Epithelial cell of esophagus (primary cell): Measurements from ENCODE around the gene TENT4A.

ENCODE experiments used
- DNase-seq: peaks from one replicate; pipeline ENCODE4 v3.0.0; 2010; ENCODE audit warnings: low read depth
- H3K4me3 ChIP-seq: 2 replicates; pipeline ENCODE4 v1.5.1; 2011; ENCODE audit warnings: mild to moderate bottlenecking, low read length, control low read depth
- CTCF ChIP-seq: IDR thresholded peaks from 2 replicates; pipeline ENCODE4 v1.5.1; 2011; ENCODE audit warnings: low read depth, mild to moderate bottlenecking, low read length, control low read depth, inconsistent platforms; ENCODE audit not compliant: insufficient read depth; ENCODE audit errors: missing control alignments

TENT4A gene

DNA sequence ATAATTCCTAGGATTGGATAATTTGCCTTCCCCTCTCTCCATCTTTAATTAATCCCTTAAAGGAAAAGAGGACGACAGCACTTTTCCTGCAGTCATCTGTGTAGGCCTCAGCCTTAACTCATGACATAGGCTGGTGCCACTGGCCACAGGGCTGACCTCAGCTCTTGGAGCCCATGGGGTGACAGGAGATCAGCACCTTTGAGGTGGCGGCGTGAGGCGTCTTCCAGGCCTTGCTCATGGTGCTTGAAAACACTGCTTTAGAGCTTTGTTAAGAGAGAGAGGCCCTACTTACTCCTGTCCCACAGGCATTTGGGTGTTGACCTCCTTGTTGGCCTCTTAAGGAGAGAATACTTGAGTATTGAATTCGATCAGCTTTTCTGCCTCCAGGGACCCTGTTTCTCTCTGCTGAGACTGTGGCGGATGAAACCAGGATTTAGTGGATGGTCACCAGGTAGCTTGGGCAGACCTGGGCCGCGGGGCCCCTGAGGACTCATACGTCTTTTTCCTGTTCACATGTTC lies 23.4 kb downstream of the TENT4A start:
- no peak for DNase-seq
- no peak for TF ChIP-seq CTCF

DNA sequence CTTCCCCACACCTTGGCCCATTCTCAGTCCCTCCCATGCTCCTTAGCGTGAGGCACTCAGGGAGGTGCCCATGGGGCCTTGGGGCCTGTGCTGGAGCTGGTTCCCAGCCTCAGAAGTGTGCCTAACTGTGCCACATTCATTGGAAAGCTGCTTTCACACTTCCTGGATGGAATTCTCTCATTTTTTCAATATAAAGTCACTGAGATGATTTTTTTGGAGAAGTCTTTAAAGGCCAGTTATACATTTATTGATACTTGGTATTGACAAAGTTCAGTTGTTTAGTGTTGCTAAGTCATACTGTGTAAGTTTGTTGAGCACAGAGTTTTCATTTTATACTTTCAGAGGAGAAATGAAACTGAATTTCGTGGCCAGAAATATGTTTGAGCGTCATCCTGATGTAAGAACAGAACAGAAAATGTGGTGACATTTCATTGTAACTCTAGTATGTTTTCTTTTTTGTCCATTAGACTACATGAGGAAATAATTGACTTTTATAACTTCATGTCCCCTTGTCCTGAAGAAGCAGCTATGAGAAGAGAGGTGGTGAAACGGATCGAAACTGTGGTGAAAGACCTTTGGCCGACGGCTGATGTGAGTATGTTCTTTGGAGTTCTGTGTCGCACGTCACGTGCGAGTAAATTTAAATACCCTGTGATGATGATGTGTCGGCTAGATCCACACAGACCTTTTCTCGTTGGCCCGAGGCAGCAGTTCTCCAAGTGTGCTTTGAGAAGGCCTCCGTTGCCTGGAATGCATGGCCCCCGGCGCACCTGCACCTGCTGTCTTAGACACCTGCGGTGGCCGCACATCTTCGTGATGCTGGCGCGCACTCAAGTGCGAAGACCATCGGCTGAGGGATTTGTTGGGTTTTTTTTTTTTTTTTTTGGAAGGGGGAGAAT lies 24.1 kb downstream of the TENT4A start:
- no peak for DNase-seq
- H3K4me3 ChIP-seq = no peak overlapping the region
- TF ChIP-seq CTCF = no peak

More for the DNA sequence above, 23.4 kb downstream of the TENT4A start:
- no peak overlapping the region for H3K4me3 ChIP-seq

DNA sequence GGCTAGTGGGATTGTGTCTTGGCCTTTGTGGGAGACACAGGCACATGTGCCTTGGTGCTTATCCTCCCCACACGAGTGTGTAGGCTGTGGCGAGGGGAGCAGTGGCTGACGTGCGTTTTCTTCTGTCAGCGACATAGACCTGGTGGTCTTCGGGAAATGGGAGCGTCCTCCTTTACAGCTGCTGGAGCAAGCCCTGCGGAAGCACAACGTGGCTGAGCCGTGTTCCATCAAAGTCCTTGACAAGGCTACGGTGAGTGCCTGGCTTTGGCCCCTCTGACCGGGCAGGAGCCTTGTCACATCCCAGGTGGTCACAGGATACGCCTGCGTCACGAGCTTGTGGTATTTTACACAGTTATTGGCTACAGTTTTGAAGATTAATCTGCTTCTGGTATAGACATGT lies 26.4 kb downstream of the TENT4A start:
- TF ChIP-seq CTCF = no peak
- DNase-seq = no peak
- no peak overlapping the region for H3K4me3 ChIP-seq

DNA sequence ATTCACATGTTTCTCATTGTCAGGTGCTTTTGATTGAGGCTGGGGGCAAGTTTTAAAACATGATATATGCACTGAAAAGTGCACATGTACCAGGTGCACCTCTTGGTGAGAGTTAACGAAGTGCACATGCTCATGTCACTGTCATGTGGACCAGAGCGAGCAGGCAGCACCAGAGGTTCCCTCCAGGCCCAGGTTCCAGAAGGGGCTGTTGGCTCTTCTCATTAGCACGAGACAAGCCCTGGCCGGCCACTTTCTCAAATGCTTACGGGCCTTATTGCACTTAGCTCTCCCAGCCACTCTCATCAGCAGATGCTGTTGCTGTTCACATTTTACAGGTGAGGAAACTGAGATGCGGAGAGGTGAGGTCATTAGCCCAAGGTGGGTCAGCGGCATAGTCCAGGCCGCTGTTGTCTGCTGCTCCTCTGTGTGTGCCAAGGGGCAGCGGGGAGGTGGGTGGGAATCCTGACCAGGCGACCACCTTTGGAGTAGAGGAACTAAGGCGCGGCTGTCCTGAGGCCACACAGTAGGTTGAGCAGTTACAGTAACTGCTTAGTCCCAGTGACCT lies 27.4 kb downstream of the TENT4A start:
- no peak overlapping the region for H3K4me3 ChIP-seq

DNA sequence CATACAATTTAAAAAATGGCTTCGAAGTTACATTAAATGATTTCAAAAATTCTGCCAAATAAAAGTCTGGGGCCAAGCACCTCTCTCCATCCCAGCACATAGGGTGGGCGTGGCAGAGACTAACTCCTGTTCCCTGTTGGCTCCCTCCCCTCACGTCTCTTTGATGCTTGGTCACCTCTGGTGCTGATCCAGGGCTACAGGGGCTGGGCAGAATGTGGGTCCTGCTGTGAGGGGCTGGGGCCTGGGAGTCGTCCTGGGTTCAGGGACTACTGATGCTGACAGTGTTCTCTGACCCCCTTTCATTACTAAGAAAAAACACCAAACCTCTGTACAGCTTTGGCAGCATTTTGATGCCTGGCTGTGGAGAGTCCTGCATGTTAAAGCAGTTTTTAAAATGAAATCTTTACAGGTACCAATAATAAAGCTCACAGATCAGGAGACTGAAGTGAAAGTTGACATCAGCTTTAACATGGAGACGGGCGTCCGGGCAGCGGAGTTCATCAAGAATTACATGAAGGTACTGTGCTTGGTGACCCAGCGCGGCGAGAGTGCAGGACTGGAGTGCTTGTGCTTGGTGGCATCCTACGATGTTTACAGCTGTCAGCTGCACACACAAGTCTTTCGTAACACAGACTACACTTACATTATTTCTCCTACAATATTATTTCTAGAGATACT lies 29.0 kb downstream of the TENT4A start:
- DNase-seq = no peak
- no peak for TF ChIP-seq CTCF
- no peak overlapping the region for H3K4me3 ChIP-seq

More for the DNA sequence above, 27.4 kb downstream of the TENT4A start:
- DNase-seq = no peak
- no peak for TF ChIP-seq CTCF

DNA sequence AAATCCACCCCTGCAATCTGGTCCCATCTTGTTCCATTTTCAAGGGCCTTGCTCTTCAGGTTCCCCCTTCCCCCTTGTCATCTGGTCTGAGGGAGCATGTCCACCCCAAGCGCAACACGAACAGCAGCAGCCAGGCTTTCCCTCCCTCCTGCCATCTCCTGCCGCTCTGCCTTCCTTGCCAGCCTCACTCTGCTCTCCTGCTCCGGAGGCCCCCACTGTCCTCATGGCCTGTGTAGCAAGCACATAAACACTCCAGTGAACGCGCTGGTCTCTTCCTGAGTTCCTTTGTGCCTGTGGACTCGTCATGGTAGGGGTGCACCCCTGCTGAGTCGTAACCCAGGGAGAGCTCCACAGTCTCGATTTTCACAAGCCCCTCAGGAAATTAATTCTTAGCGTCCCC lies 29.9 kb downstream of the TENT4A start:
- no peak for DNase-seq
- no peak for TF ChIP-seq CTCF
- no peak overlapping the region for H3K4me3 ChIP-seq
